ENCODE data around the gene DENND1C.

DENND1C gene

DNA sequence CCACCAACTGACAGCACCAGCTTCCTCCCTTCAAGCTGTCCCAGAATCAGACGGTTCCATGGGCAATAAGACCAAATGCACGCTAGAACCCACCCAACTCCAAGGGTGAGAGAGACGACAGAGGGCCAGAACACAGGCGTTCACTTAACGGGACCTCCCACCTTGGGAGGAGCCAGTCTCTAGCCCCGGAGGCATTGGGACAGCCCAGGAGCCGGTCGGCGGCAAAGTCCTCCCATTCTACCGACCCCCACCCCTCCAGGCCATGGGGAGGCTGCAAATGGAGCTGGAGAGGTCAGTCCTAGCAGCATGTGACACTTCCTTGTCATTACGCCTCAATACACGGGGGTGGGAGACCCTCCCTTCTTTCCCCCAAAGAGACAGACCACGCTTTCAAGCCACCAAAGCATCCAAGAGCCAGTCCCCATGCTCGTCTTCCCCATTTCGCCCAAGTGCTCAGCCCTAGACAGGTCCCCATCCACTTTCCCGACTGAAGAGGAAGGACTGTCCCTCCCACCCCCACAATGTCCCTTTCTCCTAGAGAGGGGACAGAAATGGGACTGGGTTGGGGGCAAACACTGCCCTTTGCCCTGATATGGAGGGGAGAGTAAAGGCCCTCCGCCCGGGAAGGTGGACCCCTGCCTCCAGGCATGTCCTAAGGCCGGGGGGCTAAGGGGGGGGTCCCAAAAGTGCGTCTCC lies 57.9 kb downstream of the DENND1C start:
- peak; percentile 51 to 65 for DNase-seq

GRCh38 chr19:6421075-6422014 lies 60.2 kb downstream of the DENND1C start:
- no peak for DNase-seq

GRCh38 chr19:6418562-6418932 lies 63.0 kb downstream of the DENND1C start:
- no peak for DNase-seq

GRCh38 chr19:6417713-6418561 lies 63.6 kb downstream of the DENND1C start:
- no peak for DNase-seq
